ENCODE data around the gene EYS.

EYS gene

DNA sequence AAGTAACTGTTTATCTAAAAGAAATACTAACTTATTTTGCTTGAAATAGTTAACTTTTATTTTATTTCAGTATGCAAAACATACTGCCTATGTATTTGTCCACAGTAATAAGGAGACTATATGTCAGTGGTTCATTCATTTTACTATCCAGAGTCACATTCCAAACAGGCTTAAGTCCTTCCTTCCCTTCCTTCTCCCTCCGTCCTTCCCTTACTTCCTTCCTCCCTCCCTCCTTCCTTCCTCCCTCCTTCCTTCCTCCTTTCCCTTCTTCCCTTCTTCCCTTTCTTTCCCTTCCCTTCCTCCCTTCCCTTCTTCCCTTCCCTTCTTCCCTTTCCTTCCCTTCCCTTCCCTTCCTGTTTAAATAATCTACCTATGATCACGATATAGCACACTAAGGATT is 899.2 kb downstream of the EYS start:
- Mint-ChIP-seq H3K27ac (ENCODE audit: low read depth) (no peak overlapping the region), H3K27me3 (no peaks in the 10 kb centered on the region), H3K4me1 (no peaks in the 10 kb centered on the region), H3K36me3 (ENCODE audit: insufficient read depth) (no peaks in the 10 kb centered on the region), H3K4me3 (no peak overlapping the region), H3K9me3 (no peaks in the 10 kb centered on the region)
- ATAC-seq (replicated peaks; ENCODE audit: extremely low read depth, poor library complexity, severe bottlenecking), result no peak
- DNase-seq (ENCODE audit: low spot score in 2 of 2), result no peak

DNA sequence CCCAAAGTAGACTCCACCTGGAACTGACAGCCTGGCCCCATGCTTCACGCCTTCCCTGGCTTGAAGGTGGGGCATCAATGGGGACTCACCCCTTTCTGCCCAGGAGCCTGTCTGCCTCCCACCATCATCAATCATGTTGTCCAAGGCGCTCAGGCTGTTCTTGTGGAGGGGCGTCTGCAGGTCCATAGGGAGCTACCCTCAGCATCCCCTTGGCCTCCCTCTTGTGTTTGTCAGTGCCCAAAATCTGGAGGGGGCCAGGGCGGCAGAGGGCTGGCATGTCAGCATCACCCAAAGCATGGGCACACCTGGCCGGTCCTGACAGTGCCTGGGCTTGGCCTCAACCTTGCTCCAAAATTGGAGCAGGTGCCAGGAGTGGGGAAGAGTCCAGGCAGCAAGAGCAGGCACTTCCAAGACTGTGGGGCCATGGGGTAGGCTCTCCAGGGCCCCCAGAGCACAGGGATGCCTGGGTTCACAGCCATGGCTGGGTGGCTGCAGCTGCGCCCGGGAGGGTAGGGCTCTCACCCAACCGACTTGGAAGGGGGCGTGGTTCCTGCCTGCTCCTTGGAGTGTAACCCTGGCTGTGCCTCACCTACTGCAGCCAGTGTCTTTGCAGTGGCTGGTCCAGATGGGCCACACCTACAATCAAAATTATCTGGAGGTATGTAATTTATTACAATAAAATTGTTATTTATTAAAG is 903.4 kb downstream of the EYS start:
- Mint-ChIP-seq H3K9me3 (peaks cover 7% of the 10 kb centered on the region), H3K4me3 (no peak overlapping the region), H3K36me3 (ENCODE audit: insufficient read depth) (no peaks in the 10 kb centered on the region), H3K4me1 (no peaks in the 10 kb centered on the region), H3K27me3 (no peaks in the 10 kb centered on the region), H3K27ac (ENCODE audit: low read depth) (no peak overlapping the region)
- no peak for ATAC-seq (replicated peaks; ENCODE audit: extremely low read depth, poor library complexity, severe bottlenecking)
- DNase-seq (ENCODE audit: low spot score in 2 of 2), result no peak

DNA sequence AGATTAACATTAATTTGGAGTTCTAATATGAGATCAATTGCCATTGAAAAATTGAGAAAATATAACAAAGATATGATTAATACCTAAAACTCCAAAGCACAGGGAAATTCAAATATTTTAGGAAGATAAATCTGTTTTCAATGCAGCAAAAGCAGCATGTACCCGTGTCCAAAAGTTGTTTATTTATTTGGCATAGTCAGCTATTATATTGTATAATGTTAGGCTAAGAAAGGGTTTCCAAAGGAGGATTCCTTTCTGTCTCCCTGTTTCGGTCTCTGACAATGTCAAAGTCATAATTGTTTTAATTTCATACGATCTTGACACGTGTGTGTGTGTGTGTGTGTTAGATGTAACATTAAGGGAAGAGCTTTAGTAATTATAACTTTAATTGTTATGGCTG is 914.5 kb downstream of the EYS start:
- Mint-ChIP-seq H3K4me1 (no peaks in the 10 kb centered on the region), H3K9me3 (peaks cover 11% of the 10 kb centered on the region), H3K27me3 (no peaks in the 10 kb centered on the region), H3K36me3 (ENCODE audit: insufficient read depth) (no peaks in the 10 kb centered on the region), H3K4me3 (no peak overlapping the region), H3K27ac (ENCODE audit: low read depth) (no peak overlapping the region)
- ATAC-seq (replicated peaks; ENCODE audit: extremely low read depth, poor library complexity, severe bottlenecking), result no peak
- no peak for DNase-seq (ENCODE audit: low spot score in 2 of 2)

DNA sequence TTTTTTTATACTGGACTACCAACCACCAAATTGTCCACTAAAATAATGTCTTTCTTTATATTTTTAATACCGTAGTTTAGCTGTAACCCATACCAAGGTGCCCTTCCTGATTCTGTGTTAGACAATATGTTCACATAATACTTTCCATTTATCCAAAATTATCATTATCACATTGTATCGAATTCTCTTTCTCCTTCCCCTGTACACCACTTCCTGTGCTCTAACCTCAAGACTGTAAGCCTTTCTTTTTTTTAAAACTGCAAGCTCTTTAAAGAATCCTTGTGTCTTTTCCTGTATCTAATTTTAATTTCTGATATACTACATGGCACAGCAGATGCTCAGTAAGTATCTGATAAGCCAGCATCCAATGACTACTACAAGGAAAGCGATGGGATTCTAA is 917.5 kb downstream of the EYS start:
- Mint-ChIP-seq H3K36me3 (ENCODE audit: insufficient read depth) (no peaks in the 10 kb centered on the region), H3K4me1 (no peaks in the 10 kb centered on the region), H3K27me3 (no peaks in the 10 kb centered on the region), H3K9me3 (peaks cover 6% of the 10 kb centered on the region), H3K27ac (ENCODE audit: low read depth) (no peak overlapping the region), H3K4me3 (no peak overlapping the region)
- DNase-seq (ENCODE audit: low spot score in 2 of 2) (no peak), ATAC-seq (replicated peaks; ENCODE audit: extremely low read depth, poor library complexity, severe bottlenecking) (no peak)

DNA sequence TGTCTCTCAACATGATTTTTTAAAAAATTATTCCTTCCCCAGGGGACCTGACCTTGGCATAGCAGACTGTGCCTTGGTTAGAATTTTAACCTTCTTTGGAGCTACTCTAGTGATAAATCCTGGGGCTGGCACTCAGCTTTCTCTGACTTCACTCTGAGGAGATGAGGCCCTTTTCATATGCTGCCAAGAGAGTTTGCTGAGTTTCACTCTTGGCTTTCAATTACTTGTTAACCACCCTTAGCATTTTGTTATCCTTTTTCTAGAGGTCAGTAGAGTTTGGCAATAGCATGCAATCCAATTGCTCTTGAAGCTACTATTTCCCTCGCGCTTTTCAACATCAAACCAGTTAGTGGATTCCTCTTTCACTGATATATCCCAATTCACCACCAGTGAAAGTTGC is 920.3 kb downstream of the EYS start:
- no peak for ATAC-seq (replicated peaks; ENCODE audit: extremely low read depth, poor library complexity, severe bottlenecking)

DNA sequence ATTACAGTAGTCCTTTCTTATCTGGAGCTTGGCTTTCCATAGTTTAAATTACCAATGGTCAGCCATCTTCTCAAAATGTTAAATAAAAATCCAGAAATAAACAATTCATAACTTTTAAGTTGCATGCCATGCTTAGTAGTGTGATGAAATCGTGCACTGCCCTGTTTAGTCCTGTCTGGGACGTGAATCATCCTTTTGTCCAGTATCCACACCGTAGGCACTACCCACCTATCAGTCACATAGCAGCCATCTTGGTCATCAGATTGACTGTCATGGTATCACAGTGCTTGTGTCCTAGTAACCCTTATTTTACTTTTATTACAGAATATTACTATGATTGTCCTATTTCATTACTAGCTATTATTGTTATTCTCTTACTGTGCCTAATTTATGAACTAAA is 924.1 kb downstream of the EYS start:
- Mint-ChIP-seq H3K9me3 (peaks cover 12% of the 10 kb centered on the region), H3K36me3 (ENCODE audit: insufficient read depth) (no peaks in the 10 kb centered on the region), H3K4me1 (no peaks in the 10 kb centered on the region), H3K4me3 (no peak overlapping the region), H3K27ac (ENCODE audit: low read depth) (no peak overlapping the region), H3K27me3 (no peaks in the 10 kb centered on the region)
- ATAC-seq (replicated peaks; ENCODE audit: extremely low read depth, poor library complexity, severe bottlenecking) (no peak), DNase-seq (ENCODE audit: low spot score in 2 of 2) (no peak)

More for the DNA sequence above, 920.3 kb downstream of the EYS start:
- Mint-ChIP-seq H3K9me3 (peaks cover 6% of the 10 kb centered on the region), H3K36me3 (ENCODE audit: insufficient read depth) (no peaks in the 10 kb centered on the region), H3K27ac (ENCODE audit: low read depth) (no peak overlapping the region), H3K4me3 (no peak overlapping the region), H3K27me3 (no peaks in the 10 kb centered on the region), H3K4me1 (no peaks in the 10 kb centered on the region)
- DNase-seq (ENCODE audit: low spot score in 2 of 2), result no peak

DNA sequence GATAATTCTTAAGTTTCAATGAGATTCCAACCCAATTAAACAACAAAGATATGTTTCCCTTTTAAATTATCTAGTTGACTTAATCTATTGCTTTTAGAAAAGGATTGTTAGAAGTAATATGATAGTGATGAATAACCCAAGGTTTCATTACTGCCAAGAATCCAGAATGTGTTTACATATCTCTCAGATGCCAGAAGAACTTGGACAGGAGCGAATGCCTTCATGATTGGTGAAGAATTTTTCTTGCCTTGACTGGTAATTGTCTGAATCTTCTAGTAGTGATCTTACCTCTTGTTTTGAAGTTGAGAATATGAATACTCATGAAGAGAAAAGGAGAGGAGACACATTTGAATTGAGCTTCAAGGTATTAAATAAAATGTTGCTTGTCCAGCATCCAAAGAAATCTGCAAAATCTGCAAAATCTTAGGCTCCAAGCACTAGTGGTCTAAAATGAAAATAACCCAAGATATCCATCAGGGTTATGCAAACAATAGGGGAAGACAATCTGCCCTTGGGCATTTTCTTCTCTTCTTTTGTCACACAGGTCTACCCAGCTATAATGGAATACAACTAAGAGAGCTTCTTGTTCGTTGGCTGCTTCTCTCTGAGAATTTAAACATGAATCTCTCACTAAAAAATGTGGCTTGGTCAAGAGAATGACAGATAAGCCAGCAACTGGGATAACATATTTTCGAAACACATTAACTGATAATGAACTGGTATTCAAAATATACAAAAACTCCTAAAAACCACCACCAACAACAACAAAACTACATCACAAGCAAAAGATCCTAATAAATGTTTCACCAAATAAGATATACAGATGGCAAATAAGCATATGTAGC is 928.9 kb downstream of the EYS start:
- Mint-ChIP-seq H3K36me3 (ENCODE audit: insufficient read depth) (no peaks in the 10 kb centered on the region), H3K9me3 (peaks cover 18% of the 10 kb centered on the region), H3K27me3 (no peaks in the 10 kb centered on the region), H3K4me3 (no peak overlapping the region), H3K27ac (ENCODE audit: low read depth) (no peak overlapping the region), H3K4me1 (no peaks in the 10 kb centered on the region)
- DNase-seq (ENCODE audit: low spot score in 2 of 2), result no peak
- no peak for ATAC-seq (replicated peaks; ENCODE audit: extremely low read depth, poor library complexity, severe bottlenecking)

DNA sequence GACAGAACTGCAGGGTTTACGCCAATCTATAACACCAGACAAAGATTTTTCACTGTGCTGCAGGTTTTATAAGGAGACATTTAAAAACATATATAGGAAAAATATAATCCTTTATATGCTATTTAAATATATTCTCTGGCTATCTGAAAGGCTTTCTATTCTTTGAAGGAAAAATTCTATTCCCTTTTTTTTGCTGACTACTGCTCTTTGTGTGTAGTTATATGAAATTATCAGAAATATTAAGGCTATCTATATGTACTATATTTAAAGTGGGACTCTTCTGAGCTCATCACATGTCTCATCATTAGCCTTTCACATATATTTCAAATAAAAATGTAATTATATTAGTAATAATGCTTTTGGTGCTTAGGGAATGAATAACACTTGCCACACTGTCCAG is 930.7 kb downstream of the EYS start:
- peaks cover 26% of the 10 kb centered on the region for H3K9me3 Mint-ChIP-seq
- H3K4me1 Mint-ChIP-seq, result no peaks in the 10 kb centered on the region
- H3K36me3 Mint-ChIP-seq (ENCODE audit: insufficient read depth), result no peaks in the 10 kb centered on the region
- DNase-seq (ENCODE audit: low spot score in 2 of 2) (no peak), ATAC-seq (replicated peaks; ENCODE audit: extremely low read depth, poor library complexity, severe bottlenecking) (no peak)
- no peaks in the 10 kb centered on the region for H3K27me3 Mint-ChIP-seq
- H3K27ac Mint-ChIP-seq (ENCODE audit: low read depth), result no peak overlapping the region
- H3K4me3 Mint-ChIP-seq, result no peak overlapping the region

DNA sequence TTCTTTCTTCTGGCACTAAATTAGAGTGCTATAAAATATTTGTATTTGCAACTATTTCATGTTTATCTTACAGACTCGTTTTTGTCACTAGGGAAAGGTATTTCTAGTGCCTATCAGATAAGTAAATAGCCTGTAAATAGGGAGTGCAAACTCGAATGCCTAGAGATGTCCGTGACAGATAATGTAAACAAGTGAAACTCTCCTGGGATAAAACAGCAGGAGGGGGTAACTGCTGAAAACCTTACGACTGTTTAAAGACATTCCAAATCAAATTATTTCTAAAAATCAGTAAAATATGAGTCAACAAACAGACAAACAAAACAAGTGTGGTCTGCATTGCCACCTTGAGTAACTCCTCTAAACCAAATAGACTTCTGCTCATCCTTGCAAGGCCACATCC is 932.1 kb downstream of the EYS start:
- Mint-ChIP-seq H3K4me3 (no peak overlapping the region), H3K27me3 (no peaks in the 10 kb centered on the region), H3K4me1 (no peaks in the 10 kb centered on the region), H3K36me3 (ENCODE audit: insufficient read depth) (no peaks in the 10 kb centered on the region), H3K9me3 (peaks cover 26% of the 10 kb centered on the region), H3K27ac (ENCODE audit: low read depth) (no peak overlapping the region)
- DNase-seq (ENCODE audit: low spot score in 2 of 2), result no peak
- no peak for ATAC-seq (replicated peaks; ENCODE audit: extremely low read depth, poor library complexity, severe bottlenecking)

DNA sequence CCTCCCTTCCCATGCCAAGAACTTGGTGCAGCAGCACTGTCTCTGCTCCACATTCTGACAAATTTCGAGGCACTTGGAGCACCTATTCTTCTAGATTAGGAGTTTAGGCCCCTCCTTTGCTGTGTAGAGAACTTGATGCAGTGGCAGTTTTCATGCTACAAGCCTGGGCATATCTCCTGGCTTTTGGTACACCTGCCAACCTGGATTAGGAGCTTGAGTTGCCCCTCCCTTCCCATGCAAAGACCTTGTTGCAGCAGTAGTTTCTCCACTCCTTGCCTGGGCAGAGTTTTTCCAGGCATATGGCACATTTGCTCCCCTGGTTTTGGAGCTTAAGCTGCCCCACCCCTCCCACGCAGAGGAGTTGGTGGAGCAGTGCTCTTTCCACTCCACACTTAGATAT is 956.1 kb downstream of the EYS start:
- DNase-seq (ENCODE audit: low spot score in 2 of 2), result no peak

DNA sequence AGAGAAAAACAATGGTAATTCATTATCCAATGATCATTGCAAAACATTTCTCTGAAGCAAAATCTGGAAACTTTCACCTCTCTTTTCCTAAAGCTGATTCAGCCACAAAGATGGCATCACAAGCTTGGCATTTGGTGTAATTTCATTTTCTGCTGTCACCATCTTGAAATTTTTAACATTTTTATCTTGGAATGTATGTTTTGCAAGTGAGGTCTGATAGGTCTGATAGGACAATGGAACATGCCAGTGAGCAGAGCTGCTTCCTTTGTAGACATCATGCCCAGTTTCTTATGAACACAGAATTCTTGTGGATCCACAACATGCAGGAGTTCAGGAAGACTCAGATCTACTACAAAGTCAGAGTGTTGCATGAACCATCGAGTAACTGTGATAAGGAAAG is 969.6 kb downstream of the EYS start:
- Mint-ChIP-seq H3K27ac (ENCODE audit: low read depth) (no peak overlapping the region), H3K36me3 (ENCODE audit: insufficient read depth) (no peaks in the 10 kb centered on the region), H3K4me3 (no peak overlapping the region), H3K9me3 (peaks cover 9% of the 10 kb centered on the region), H3K4me1 (no peaks in the 10 kb centered on the region), H3K27me3 (no peaks in the 10 kb centered on the region)
- ATAC-seq (replicated peaks; ENCODE audit: extremely low read depth, poor library complexity, severe bottlenecking), result no peak
- no peak for DNase-seq (ENCODE audit: low spot score in 2 of 2)

More for the DNA sequence above, 956.1 kb downstream of the EYS start:
- Mint-ChIP-seq H3K36me3 (ENCODE audit: insufficient read depth) (no peaks in the 10 kb centered on the region), H3K4me3 (no peak overlapping the region), H3K27ac (ENCODE audit: low read depth) (no peak overlapping the region), H3K4me1 (no peaks in the 10 kb centered on the region), H3K9me3 (peaks cover 34% of the 10 kb centered on the region), H3K27me3 (no peaks in the 10 kb centered on the region)
- ATAC-seq (replicated peaks; ENCODE audit: extremely low read depth, poor library complexity, severe bottlenecking), result no peak

DNA sequence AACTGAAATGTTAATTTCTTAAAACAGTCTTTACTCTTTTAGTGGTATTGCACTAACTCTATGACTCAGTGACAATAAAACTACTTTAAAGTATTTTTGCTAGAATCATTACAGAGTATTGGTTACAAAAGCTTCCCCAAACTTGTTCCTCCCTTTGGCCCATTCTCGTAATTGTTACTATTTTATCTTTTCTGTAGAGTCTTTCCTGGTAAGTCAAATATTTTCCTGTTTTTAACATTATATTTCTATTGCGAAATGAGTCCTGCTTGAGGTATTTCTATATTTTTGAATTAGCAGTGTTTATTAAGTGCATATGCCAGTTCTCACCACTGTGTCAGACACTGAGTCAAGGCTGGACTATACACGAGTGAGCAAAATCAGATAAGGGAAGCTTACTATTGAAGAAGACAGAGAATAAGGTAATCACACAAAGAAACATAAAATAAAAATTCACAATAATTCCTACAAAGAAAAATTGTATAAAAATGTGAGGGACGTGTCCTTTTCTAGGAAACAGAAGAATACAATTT is 970.5 kb downstream of the EYS start:
- DNase-seq (ENCODE audit: low spot score in 2 of 2) (no peak), ATAC-seq (replicated peaks; ENCODE audit: extremely low read depth, poor library complexity, severe bottlenecking) (no peak)
- H3K9me3 Mint-ChIP-seq, result peaks cover 6% of the 10 kb centered on the region
- H3K27ac Mint-ChIP-seq (ENCODE audit: low read depth), result no peak overlapping the region
- H3K4me3 Mint-ChIP-seq, result no peak overlapping the region
- H3K27me3 Mint-ChIP-seq, result no peaks in the 10 kb centered on the region
- no peaks in the 10 kb centered on the region for H3K36me3 Mint-ChIP-seq (ENCODE audit: insufficient read depth)
- no peaks in the 10 kb centered on the region for H3K4me1 Mint-ChIP-seq

DNA sequence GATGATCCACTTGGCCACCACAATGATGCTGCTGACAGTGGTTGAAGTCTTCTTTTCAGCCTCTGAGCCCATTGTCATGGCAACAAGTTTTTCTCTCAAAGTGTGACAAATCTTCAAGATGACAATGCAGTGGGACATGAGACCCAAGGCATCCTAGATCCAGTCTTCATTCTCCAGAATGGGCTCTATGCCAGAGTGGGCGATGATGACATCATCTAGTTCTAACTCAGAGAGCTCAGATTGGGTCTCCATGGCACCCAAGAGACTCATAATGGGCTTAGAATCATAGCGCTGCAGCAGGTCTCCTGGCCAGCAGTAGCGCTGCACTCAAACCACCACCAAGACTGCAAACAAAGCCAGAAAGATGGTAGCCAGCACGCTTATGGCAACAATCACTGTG is 973.6 kb downstream of the EYS start:
- no peak for ATAC-seq (replicated peaks; ENCODE audit: extremely low read depth, poor library complexity, severe bottlenecking)
- Mint-ChIP-seq H3K27me3 (no peaks in the 10 kb centered on the region), H3K36me3 (ENCODE audit: insufficient read depth) (no peaks in the 10 kb centered on the region), H3K4me1 (no peaks in the 10 kb centered on the region), H3K9me3 (peaks cover 9% of the 10 kb centered on the region), H3K4me3 (no peak overlapping the region), H3K27ac (ENCODE audit: low read depth) (no peak overlapping the region)
- no peak for DNase-seq (ENCODE audit: low spot score in 2 of 2)
